ENCODE results near the gene TDRD1.

Gene TDRD1

DNA sequence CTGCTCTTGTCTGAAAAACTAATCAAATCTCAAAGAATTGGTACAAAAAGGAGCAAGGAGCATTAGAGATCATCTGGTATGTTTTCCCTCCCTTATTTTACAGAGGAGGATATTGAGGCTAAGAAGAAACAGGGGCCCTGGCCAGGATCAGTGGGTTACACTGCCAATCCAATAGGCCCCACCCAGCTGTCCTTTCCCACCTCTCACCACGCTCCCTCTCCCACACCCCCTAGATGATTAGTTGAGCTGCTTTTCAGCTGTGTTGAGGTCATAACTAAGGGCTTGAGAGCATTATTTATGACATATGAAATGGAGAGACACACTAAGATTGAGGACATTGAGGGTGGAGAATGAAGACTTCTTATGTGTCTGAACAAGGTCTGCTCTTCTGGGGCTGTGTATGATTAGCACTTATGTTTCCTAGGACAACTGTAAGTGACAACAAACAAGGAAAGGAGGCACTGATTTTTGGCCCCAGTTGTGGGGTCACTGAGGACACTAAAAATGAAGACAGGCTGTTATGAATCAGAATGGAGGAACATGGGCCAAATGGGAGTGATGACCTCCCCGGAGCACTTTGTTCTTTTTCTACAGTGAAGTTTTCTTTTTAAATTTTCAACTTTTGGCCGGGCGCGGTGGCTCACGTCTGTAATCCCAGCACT, 86.4 kb downstream of the TDRD1 start:
- no peak overlapping the region for H2AFZ ChIP-seq (ENCODE audit: low read length)
- no peaks in the 10 kb centered on the region for H3K9me2 ChIP-seq (ENCODE audit: low read depth, low read length)
- TF ChIP-seq, protein P1, sequence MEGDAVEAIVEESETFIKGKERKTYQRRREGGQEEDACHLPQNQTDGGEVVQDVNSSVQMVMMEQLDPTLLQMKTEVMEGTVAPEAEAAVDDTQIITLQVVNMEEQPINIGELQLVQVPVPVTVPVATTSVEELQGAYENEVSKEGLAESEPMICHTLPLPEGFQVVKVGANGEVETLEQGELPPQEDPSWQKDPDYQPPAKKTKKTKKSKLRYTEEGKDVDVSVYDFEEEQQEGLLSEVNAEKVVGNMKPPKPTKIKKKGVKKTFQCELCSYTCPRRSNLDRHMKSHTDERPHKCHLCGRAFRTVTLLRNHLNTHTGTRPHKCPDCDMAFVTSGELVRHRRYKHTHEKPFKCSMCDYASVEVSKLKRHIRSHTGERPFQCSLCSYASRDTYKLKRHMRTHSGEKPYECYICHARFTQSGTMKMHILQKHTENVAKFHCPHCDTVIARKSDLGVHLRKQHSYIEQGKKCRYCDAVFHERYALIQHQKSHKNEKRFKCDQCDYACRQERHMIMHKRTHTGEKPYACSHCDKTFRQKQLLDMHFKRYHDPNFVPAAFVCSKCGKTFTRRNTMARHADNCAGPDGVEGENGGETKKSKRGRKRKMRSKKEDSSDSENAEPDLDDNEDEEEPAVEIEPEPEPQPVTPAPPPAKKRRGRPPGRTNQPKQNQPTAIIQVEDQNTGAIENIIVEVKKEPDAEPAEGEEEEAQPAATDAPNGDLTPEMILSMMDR (IDR thresholded peaks at IDR 0.05; ENCODE audit: low read length): no peak
- TF ChIP-seq EZH2 (IDR thresholded peaks at IDR 0.05; ENCODE audit: borderline replicate concordance, low read length): no peak
- H3K4me2 ChIP-seq (ENCODE audit: low read length): no peak overlapping the region
- H3K36me3 ChIP-seq (ENCODE audit: insufficient read depth, low read length): no peaks in the 10 kb centered on the region
- H3K9ac ChIP-seq (ENCODE audit: low read length): no peak overlapping the region
- H3F3A ChIP-seq (ENCODE audit: insufficient read depth, low read length): no peaks in the 10 kb centered on the region
- H3K9me3 ChIP-seq (ENCODE audit: low read length): no peaks in the 10 kb centered on the region
- H4K20me1 ChIP-seq (ENCODE audit: insufficient read depth, low read length): no peaks in the 10 kb centered on the region
- no peaks in the 10 kb centered on the region for H3K27me3 ChIP-seq (ENCODE audit: insufficient read depth, low read length)
- H3K79me2 ChIP-seq (ENCODE audit: insufficient read depth, low read length): no peaks in the 10 kb centered on the region
- H3K27ac ChIP-seq (ENCODE audit: low read depth, low read length, poor library complexity, severe bottlenecking): no peak overlapping the region
- no peak overlapping the region for H3K4me3 ChIP-seq (ENCODE audit: low read depth, low read length, poor library complexity, severe bottlenecking)
- no peaks in the 10 kb centered on the region for H3K4me1 ChIP-seq (ENCODE audit: insufficient read depth, low read length, severe bottlenecking)

DNA sequence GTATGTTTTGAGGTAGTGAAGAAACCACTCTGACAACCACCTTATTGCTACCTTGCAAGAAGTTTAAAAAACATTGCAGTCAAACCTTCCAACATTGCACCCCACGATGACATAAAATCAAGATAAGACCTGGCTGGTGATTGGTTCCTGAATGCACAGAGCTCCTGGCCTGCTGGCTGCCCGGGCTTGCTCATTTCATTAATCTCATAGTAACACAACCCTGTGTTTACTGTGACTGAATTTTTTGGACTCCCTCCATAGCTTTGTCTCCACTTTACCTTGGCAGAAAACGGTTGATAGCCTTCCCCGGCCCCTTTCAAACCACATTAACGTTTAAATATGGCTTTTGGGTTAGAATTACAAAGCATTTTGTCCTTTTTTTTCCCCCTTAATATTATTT, 87.4 kb downstream of the TDRD1 start:
- H2AFZ ChIP-seq (ENCODE audit: low read length): no peak overlapping the region
- H3K27me3 ChIP-seq (ENCODE audit: insufficient read depth, low read length): no peaks in the 10 kb centered on the region
- no peaks in the 10 kb centered on the region for H4K20me1 ChIP-seq (ENCODE audit: insufficient read depth, low read length)
- no peaks in the 10 kb centered on the region for H3K9me3 ChIP-seq (ENCODE audit: low read length)
- H3K9me2 ChIP-seq (ENCODE audit: low read depth, low read length): no peaks in the 10 kb centered on the region
- no peak overlapping the region for H3K9ac ChIP-seq (ENCODE audit: low read length)
- TF ChIP-seq, protein P1 (IDR thresholded peaks at IDR 0.05; ENCODE audit: low read length): no peak
- no peak for TF ChIP-seq EZH2 (IDR thresholded peaks at IDR 0.05; ENCODE audit: borderline replicate concordance, low read length)
- no peak overlapping the region for H3K27ac ChIP-seq (ENCODE audit: low read depth, low read length, poor library complexity, severe bottlenecking)
- no peaks in the 10 kb centered on the region for H3K36me3 ChIP-seq (ENCODE audit: insufficient read depth, low read length)
- H3K4me2 ChIP-seq (ENCODE audit: low read length): no peak overlapping the region
- no peak overlapping the region for H3K4me3 ChIP-seq (ENCODE audit: low read depth, low read length, poor library complexity, severe bottlenecking)
- no peaks in the 10 kb centered on the region for H3K4me1 ChIP-seq (ENCODE audit: insufficient read depth, low read length, severe bottlenecking)
- no peaks in the 10 kb centered on the region for H3F3A ChIP-seq (ENCODE audit: insufficient read depth, low read length)
- H3K79me2 ChIP-seq (ENCODE audit: insufficient read depth, low read length): no peaks in the 10 kb centered on the region

DNA sequence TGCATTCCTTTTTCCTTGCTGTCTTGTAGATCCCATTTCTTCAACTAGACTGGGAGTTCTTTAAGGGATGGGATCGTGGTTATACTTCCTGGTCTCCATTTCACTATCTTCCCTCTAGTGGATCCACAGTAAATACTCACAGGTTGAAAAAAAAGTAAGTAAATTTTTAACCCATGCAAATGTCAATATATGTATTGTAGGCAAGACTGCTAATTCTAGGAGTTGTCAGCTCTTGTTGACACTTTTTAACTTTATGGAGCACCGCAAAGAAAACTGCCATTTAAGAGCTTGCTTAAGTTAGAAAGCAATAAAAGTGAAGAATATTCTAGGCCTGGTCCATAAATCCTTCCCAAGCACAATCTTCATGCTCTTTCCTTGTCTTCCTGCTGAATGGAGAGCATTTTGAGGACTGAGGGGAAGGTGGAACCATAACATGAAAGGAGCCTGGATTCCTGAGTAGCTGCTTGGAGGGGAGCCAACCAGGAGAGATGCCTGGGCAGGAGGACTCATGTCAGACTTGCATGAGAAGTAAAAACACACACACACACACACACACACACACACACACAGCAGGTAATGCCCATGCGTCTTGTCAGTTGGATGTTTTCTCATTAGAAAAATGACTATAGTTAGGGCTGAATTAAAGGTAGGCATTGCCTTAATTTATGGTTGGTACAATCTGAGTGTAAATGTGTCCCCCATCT, 92.1 kb downstream of the TDRD1 start:
- H3K27ac ChIP-seq (ENCODE audit: low read depth, low read length, poor library complexity, severe bottlenecking): no peak overlapping the region
- H3K36me3 ChIP-seq (ENCODE audit: insufficient read depth, low read length): no peaks in the 10 kb centered on the region

More for the DNA sequence above, 92.1 kb downstream of the TDRD1 start:
- no peak for TF ChIP-seq EZH2 (IDR thresholded peaks at IDR 0.05; ENCODE audit: borderline replicate concordance, low read length)
- TF ChIP-seq, protein P1 (IDR thresholded peaks at IDR 0.05; ENCODE audit: low read length): no peak
- no peaks in the 10 kb centered on the region for H4K20me1 ChIP-seq (ENCODE audit: insufficient read depth, low read length)
- H3F3A ChIP-seq (ENCODE audit: insufficient read depth, low read length): no peaks in the 10 kb centered on the region
- no peak overlapping the region for H3K4me3 ChIP-seq (ENCODE audit: low read depth, low read length, poor library complexity, severe bottlenecking)
- no peak overlapping the region for H3K9ac ChIP-seq (ENCODE audit: low read length)
- no peaks in the 10 kb centered on the region for H3K27me3 ChIP-seq (ENCODE audit: insufficient read depth, low read length)
- H3K9me2 ChIP-seq (ENCODE audit: low read depth, low read length): no peaks in the 10 kb centered on the region
- H2AFZ ChIP-seq (ENCODE audit: low read length): no peak overlapping the region
- no peak overlapping the region for H3K4me2 ChIP-seq (ENCODE audit: low read length)
- no peaks in the 10 kb centered on the region for H3K9me3 ChIP-seq (ENCODE audit: low read length)
- no peaks in the 10 kb centered on the region for H3K4me1 ChIP-seq (ENCODE audit: insufficient read depth, low read length, severe bottlenecking)
- no peaks in the 10 kb centered on the region for H3K79me2 ChIP-seq (ENCODE audit: insufficient read depth, low read length)
